ENCODE measurements around the gene LHPP.

Gene LHPP

DNA sequence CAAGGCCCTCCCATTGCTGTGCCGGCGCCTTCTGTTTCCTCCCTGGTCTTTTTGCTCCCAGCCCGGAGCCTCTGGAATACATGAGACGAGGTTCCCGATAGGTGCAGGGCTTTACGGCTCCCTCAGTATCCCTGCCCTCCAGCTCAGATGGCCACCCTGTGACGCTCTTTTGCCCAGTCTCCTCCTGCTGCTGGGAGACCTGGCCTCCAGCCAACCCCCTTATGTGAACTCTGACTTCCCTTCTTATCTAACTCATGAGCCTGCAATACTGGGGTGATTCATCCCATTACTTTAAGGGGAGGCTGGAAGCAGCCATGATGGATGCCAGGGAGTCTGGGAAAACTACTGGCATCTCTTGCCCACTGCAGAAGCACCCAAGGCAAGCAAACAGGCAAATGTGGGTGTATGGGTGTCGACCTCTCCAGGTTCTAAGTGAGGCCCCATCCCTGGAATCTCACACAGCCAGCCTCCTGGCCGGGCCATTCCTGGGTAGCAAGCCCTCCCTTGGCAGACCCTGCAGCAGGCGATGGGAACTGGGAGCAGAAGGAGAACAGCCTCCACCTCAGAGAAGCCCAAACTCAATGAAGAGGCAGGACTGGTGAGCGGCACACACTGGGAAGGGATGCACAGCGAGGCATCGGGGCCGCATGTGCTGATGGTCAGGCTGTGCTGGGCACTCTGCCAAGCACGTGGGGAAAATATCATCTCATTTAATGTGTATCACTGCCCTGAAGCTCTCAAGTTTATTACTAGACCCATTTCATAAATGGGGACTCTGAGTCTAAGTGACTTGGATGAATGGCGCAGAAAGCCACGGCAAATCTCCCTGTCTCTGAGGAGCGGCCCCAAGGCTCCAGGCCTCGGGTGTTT lies 185.1 kb downstream of the LHPP start:
- TF ChIP-seq SNAI2 (CRISPR knock-in tag; IDR thresholded peaks at IDR 0.05) (no peak), ISL1 (CRISPR knock-in tag; IDR thresholded peaks at IDR 0.05) (peak; percentile 15; the same call in 1 of the 2 replicates), ZC3H10 (CRISPR knock-in tag; IDR thresholded peaks at IDR 0.05) (no peak)
- no peak; the same call in 2 of the 3 replicates for ATAC-seq

GRCh38 chr10:124647421-124648130 lies 186.0 kb downstream of the LHPP start:
- ATAC-seq, result peak; percentile 53

GRCh38 chr10:124648131-124648475 lies 186.5 kb downstream of the LHPP start:
- no peak for TF ChIP-seq TOX (CRISPR knock-in tag; IDR thresholded peaks at IDR 0.05; ENCODE audit: borderline replicate concordance)
- TF ChIP-seq OSR1 (CRISPR knock-in tag; IDR thresholded peaks at IDR 0.05), result no peak
- no peak for TF ChIP-seq ZFP3 (CRISPR knock-in tag; IDR thresholded peaks at IDR 0.05)
- TF ChIP-seq ISL1 (CRISPR knock-in tag; IDR thresholded peaks at IDR 0.05), result no peak
- no peak for TF ChIP-seq SNAI2 (CRISPR knock-in tag; IDR thresholded peaks at IDR 0.05)
- no peak for TF ChIP-seq ZNF8 (CRISPR knock-in tag; IDR thresholded peaks at IDR 0.05)
- TF ChIP-seq ZC3H10 (CRISPR knock-in tag; IDR thresholded peaks at IDR 0.05), result no peak
- TF ChIP-seq ZFP30 (CRISPR knock-in tag; IDR thresholded peaks at IDR 0.05), result no peak
- ATAC-seq, result no peak

More at GRCh38 chr10:124647421-124648130, 186.0 kb downstream of the LHPP start:
- TF ChIP-seq TOX (CRISPR knock-in tag; IDR thresholded peaks at IDR 0.05; ENCODE audit: borderline replicate concordance) (no peak), TSHZ2 (CRISPR knock-in tag; IDR thresholded peaks at IDR 0.05) (no peak), POU6F1 (CRISPR knock-in tag; IDR thresholded peaks at IDR 0.05; ENCODE audit: borderline replicate concordance, low read depth) (no peak), ZNF565 (CRISPR knock-in tag; conservative IDR thresholded peaks at IDR 0.05; ENCODE audit: low read depth) (no peak)

DNA sequence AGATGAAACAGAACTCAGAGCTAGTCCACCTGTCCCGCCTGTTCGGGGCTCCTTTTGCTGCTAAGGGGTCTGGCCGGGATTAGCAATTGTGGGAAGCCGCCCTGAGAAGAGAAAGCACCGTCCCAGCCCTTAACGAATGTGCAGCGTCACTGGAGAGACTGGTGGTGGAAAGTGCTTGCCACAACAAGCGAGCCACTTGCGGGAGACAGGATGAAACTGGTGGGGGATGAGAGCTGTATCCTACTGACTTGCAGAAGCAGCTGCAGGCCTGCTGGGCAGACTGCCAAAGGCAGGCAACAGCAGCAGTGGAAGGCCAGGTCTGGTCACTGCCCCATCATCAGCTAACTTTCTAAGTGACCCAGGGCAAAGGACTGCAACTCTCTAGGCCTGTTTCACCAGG lies 187.1 kb downstream of the LHPP start:
- TF ChIP-seq OSR1 (CRISPR knock-in tag; IDR thresholded peaks at IDR 0.05) (no peak), TCF4 (CRISPR knock-in tag; IDR thresholded peaks at IDR 0.05; ENCODE audit: borderline replicate concordance) (no peak; the same call in 1 of the 2 replicates), SNAI2 (CRISPR knock-in tag; IDR thresholded peaks at IDR 0.05) (no peak), GLIS3 (CRISPR knock-in tag; IDR thresholded peaks at IDR 0.05) (no peak), TOX (CRISPR knock-in tag; IDR thresholded peaks at IDR 0.05; ENCODE audit: borderline replicate concordance) (no peak), CSDC2 (CRISPR knock-in tag; IDR thresholded peaks at IDR 0.05) (no peak), ZFP3 (CRISPR knock-in tag; IDR thresholded peaks at IDR 0.05) (no peak), ZNF565 (CRISPR knock-in tag; conservative IDR thresholded peaks at IDR 0.05; ENCODE audit: low read depth) (no peak), RARB (CRISPR knock-in tag; IDR thresholded peaks at IDR 0.05) (no peak), ZNF8 (CRISPR knock-in tag; IDR thresholded peaks at IDR 0.05) (no peak), ZFP30 (CRISPR knock-in tag; IDR thresholded peaks at IDR 0.05) (no peak), POU6F1 (CRISPR knock-in tag; IDR thresholded peaks at IDR 0.05; ENCODE audit: borderline replicate concordance, low read depth) (no peak), ZNF70 (CRISPR knock-in tag; IDR thresholded peaks at IDR 0.05) (no peak), ARNTL (CRISPR knock-in tag; IDR thresholded peaks at IDR 0.05; ENCODE audit: borderline replicate concordance, low read depth) (no peak), ISL1 (CRISPR knock-in tag; IDR thresholded peaks at IDR 0.05) (no peak)
- TF ChIP-seq, protein P1, sequence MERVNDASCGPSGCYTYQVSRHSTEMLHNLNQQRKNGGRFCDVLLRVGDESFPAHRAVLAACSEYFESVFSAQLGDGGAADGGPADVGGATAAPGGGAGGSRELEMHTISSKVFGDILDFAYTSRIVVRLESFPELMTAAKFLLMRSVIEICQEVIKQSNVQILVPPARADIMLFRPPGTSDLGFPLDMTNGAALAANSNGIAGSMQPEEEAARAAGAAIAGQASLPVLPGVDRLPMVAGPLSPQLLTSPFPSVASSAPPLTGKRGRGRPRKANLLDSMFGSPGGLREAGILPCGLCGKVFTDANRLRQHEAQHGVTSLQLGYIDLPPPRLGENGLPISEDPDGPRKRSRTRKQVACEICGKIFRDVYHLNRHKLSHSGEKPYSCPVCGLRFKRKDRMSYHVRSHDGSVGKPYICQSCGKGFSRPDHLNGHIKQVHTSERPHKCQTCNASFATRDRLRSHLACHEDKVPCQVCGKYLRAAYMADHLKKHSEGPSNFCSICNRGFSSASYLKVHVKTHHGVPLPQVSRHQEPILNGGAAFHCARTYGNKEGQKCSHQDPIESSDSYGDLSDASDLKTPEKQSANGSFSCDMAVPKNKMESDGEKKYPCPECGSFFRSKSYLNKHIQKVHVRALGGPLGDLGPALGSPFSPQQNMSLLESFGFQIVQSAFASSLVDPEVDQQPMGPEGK (CRISPR knock-in tag; IDR thresholded peaks at IDR 0.05; ENCODE audit: borderline replicate concordance), result no peak
- TF ChIP-seq, protein P2, sequence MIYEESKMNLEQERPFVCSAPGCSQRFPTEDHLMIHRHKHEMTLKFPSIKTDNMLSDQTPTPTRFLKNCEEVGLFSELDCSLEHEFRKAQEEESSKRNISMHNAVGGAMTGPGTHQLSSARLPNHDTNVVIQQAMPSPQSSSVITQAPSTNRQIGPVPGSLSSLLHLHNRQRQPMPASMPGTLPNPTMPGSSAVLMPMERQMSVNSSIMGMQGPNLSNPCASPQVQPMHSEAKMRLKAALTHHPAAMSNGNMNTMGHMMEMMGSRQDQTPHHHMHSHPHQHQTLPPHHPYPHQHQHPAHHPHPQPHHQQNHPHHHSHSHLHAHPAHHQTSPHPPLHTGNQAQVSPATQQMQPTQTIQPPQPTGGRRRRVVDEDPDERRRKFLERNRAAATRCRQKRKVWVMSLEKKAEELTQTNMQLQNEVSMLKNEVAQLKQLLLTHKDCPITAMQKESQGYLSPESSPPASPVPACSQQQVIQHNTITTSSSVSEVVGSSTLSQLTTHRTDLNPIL (CRISPR knock-in tag; IDR thresholded peaks at IDR 0.05; ENCODE audit: low read depth), result no peak
- ATAC-seq, result peak; percentile 90

All from SK-N-SH treated with all-trans-retinoic acid at 6 μM for 48 hours (cell line).